CD8-positive, alpha-beta memory T cell (primary cell): ENCODE results near the gene PRKAG3. TPM values are rescaled to one million over a fixed set of nuclear protein-coding genes. Genes with fewer than 3 reads are reported as not detected.

Experiments used
- CTCF ChIA-PET: fragments of 350-600 bp; sonication (Branson Sonifier 250); formaldehyde crosslinking; loops from one replicate; lab custom pipeline; 2021; ENCODE audit warnings: antibody characterized with exemption; lab: Charles Lee
- POLR2A ChIA-PET: fragments of 350-600 bp; sonication (Branson Sonifier 250); formaldehyde crosslinking; loops from one replicate; lab custom pipeline; 2021; ENCODE audit warnings: antibody characterized with exemption; lab: Charles Lee
- DNase-seq, 5 donors: peaks; one replicate each; pipeline versions ENCODE4 v3.0.0 to v3.0.0-alpha.2; 2020 to 2022; ENCODE audit warnings: mixed read lengths in 1 of 5
- H3K27ac ChIP-seq: one replicate; pipeline ENCODE4 v1.7.0; 2013; ENCODE audit warnings: low read depth, mild to moderate bottlenecking, low read length, moderate library complexity
- H3K27me3 ChIP-seq: 2 replicates; pipeline ENCODE4 v1.7.0; 2013; ENCODE audit warnings: low read length, mild to moderate bottlenecking; ENCODE audit not compliant: insufficient read depth, poor library complexity, severe bottlenecking
- H3K36me3 ChIP-seq: 2 replicates; pipeline ENCODE4 v1.7.0; 2013; ENCODE audit warnings: mild to moderate bottlenecking, low read length, moderate library complexity; ENCODE audit not compliant: insufficient read depth
- H3K4me1 ChIP-seq: 2 replicates; pipeline ENCODE4 v1.7.0; 2013; ENCODE audit warnings: mild to moderate bottlenecking, low read length, moderate library complexity; ENCODE audit not compliant: insufficient read depth
- H3K4me3 ChIP-seq: 2 replicates; pipeline ENCODE4 v1.7.0; 2013; ENCODE audit warnings: mild to moderate bottlenecking, low read length
- H3K9me3 ChIP-seq: 2 replicates; pipeline ENCODE4 v1.7.0; 2013; ENCODE audit warnings: mild to moderate bottlenecking, low read length
- H3K27ac Mint-ChIP-seq, 8 donors: one replicate each; pipeline ENCODE4 v1.8.0; 2020 to 2021; ENCODE audit warnings: mixed read lengths in 8 of 8, mild to moderate bottlenecking in 6 of 8, inconsistent platforms in 3 of 8, moderate library complexity in 3 of 8
- H3K27me3 Mint-ChIP-seq, 2 donors: one replicate each; pipeline ENCODE4 v1.8.0; 2020 to 2021; ENCODE audit warnings: mixed read lengths in 2 of 2, mild to moderate bottlenecking in 1 of 2, moderate library complexity in 1 of 2
- H3K36me3 Mint-ChIP-seq, 3 donors: one replicate each; pipeline ENCODE4 v1.8.0; 2020 to 2021; ENCODE audit warnings: mixed read lengths in 3 of 3, inconsistent platforms in 1 of 3, mild to moderate bottlenecking in 1 of 3
- H3K4me1 Mint-ChIP-seq, 3 donors: one replicate each; pipeline ENCODE4 v1.8.0; 2020 to 2021; ENCODE audit warnings: mixed read lengths in 3 of 3, inconsistent platforms in 1 of 3, mild to moderate bottlenecking in 1 of 3
- H3K4me3 Mint-ChIP-seq, 7 donors: one replicate each; pipeline ENCODE4 v1.8.0; 2020 to 2021; ENCODE audit warnings: mixed read lengths in 7 of 7, mild to moderate bottlenecking in 6 of 7, moderate library complexity in 4 of 7, inconsistent platforms in 2 of 7
- H3K9me3 Mint-ChIP-seq, 5 donors: one replicate each; pipeline ENCODE4 v1.8.0; 2020 to 2022; ENCODE audit warnings: mixed read lengths in 5 of 5, mild to moderate bottlenecking in 3 of 5, moderate library complexity in 2 of 5, inconsistent platforms in 1 of 5
- polyA plus RNA-seq: library from polyadenylated mRNA; unstranded; fragments of 300-500 nt; fragmentation: Illumina TruSeq; gene quantifications from one replicate; pipeline ENCODE4 v1.2.3, GENCODE V29; 2021
- total RNA-seq, 2 experiments: library from RNA; stranded (reverse); gene quantifications; one replicate each; pipeline ENCODE4 v1.2.3, GENCODE V29; 2021

The PRKAG3 gene
- total and polyA plus RNA-seq, 3 experiments from 2014 or later = not detected

DNA sequence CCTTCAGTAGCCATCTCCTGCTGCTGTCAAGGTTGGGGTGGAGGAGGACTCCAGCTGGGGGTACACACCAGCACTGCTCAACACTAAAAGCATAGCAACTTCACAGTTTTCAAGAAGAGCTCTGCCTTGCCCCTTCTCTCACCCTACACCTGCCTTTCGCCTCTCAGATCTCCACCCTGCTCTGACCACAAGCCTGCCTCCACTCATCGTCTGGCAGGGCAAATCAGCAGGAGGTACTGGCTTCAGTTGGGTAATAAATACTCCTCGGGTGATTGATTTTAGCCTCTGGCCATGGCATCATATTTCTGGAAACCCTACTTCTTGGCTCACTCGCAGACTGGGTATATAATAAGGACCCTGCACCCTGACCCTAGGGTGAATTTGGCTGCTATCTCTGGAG is 3.1 kb upstream of the PRKAG3 start:
- CTCF ChIA-PET = no interaction called here
- H3K27ac Mint-ChIP-seq = peak overlapping the region in 1 of 8 donors; percentile 66
- H3K27me3 ChIP-seq = peaks cover 4% of the 10 kb centered on the region

GRCh38 chr2:218833023-218833609 is 1.5 kb upstream of the PRKAG3 start:
- DNase-seq = no peak
- Histone ChIP-seq H3K9me3 (no peaks in the 10 kb centered on the region), H3K27ac (no peak overlapping the region), H3K36me3 (no peaks in the 10 kb centered on the region), H3K27me3 (peaks cover 4% of the 10 kb centered on the region), H3K4me3 (no peak overlapping the region), H3K4me1 (no peaks in the 10 kb centered on the region)
- ChIA-PET CTCF (no interaction called here), POLR2A (no interaction called here)
- peak overlapping the region in 1 of 8 donors; percentile 31 for H3K27ac Mint-ChIP-seq
- H3K27me3 Mint-ChIP-seq = peaks cover 37 to 80% of the 10 kb centered on the region in 2 donors
- H3K4me1 Mint-ChIP-seq = no peaks in the 10 kb centered on the region
- peaks cover 4 to 16% (median 8%) of the 10 kb centered on the region in 5 donors for H3K9me3 Mint-ChIP-seq
- no peak overlapping the region for H3K4me3 Mint-ChIP-seq
- peaks cover 0 to 8% (median 3%) of the 10 kb centered on the region in 3 donors for H3K36me3 Mint-ChIP-seq

More for the DNA sequence above, 3.1 kb upstream of the PRKAG3 start:
- POLR2A ChIA-PET = no interaction called here
- Mint-ChIP-seq H3K9me3 (peaks cover 9 to 21% (median 10%) of the 10 kb centered on the region in 5 donors), H3K4me1 (no peaks in the 10 kb centered on the region), H3K4me3 (no peak overlapping the region), H3K27me3 (peaks cover 31 to 79% of the 10 kb centered on the region in 2 donors), H3K36me3 (peaks cover 0 to 9% (median 3%) of the 10 kb centered on the region in 3 donors)
- Histone ChIP-seq H3K4me3 (no peak overlapping the region), H3K9me3 (no peaks in the 10 kb centered on the region), H3K4me1 (no peaks in the 10 kb centered on the region), H3K36me3 (no peaks in the 10 kb centered on the region), H3K27ac (no peak overlapping the region)
- no peak for DNase-seq

DNA sequence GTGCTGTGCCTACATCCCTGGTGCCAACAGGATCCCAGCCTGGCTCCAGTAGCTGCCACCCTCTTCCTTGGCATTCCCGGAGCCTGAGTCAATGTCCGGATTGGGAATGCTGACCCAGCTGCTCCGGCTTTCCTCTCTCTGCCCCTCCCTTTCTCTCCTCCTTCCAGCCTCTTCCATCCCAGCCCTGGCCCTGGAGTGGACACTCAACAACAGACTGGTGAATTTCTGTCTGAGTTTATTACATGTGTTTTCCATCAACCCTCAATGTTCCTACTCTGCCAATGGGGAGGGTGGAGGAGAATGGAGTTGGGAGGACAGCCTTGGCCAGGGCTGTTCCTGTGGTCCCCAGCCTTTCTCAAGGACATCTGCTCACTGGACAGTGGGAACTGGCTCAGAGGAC is 917 bp upstream of the PRKAG3 start:
- peaks cover 34 to 78% of the 10 kb centered on the region in 2 donors for H3K27me3 Mint-ChIP-seq
- no peak overlapping the region for H3K4me3 Mint-ChIP-seq
- CTCF ChIA-PET = no interaction called here
- POLR2A ChIA-PET = no interaction called here
- peaks cover 0 to 2% (median 2%) of the 10 kb centered on the region in 3 donors for H3K36me3 Mint-ChIP-seq
- Histone ChIP-seq H3K36me3 (no peaks in the 10 kb centered on the region), H3K4me3 (no peak overlapping the region), H3K4me1 (no peaks in the 10 kb centered on the region), H3K27me3 (peaks cover 4% of the 10 kb centered on the region), H3K27ac (no peak overlapping the region), H3K9me3 (no peaks in the 10 kb centered on the region)
- DNase-seq = no peak
- no peaks in the 10 kb centered on the region for H3K4me1 Mint-ChIP-seq
- H3K27ac Mint-ChIP-seq = no peak overlapping the region
- H3K9me3 Mint-ChIP-seq = peaks cover 0 to 10% (median 4%) of the 10 kb centered on the region in 5 donors

- peaks cover 35 to 78% of the 10 kb centered on the region in 2 donors for H3K27me3 Mint-ChIP-seq
- H3K4me1 ChIP-seq = no peaks in the 10 kb centered on the region
- H3K27ac ChIP-seq = no peak overlapping the region
- H3K9me3 ChIP-seq = no peaks in the 10 kb centered on the region
- H3K36me3 ChIP-seq = no peaks in the 10 kb centered on the region
- H3K9me3 Mint-ChIP-seq = peaks cover 0 to 5% (median 2%) of the 10 kb centered on the region in 5 donors
- POLR2A ChIA-PET = no interaction called here
- no peak overlapping the region for H3K4me3 Mint-ChIP-seq
- DNase-seq = no peak
- CTCF ChIA-PET = no interaction called here
- H3K27ac Mint-ChIP-seq = no peak overlapping the region
- H3K36me3 Mint-ChIP-seq = no peaks in the 10 kb centered on the region
- no peak overlapping the region for H3K4me3 ChIP-seq
- peaks cover 4% of the 10 kb centered on the region for H3K27me3 ChIP-seq
- H3K4me1 Mint-ChIP-seq = no peaks in the 10 kb centered on the region
Observed at GRCh38 chr2:218832081-218832480, 478 bp upstream of the PRKAG3 start.

DNA sequence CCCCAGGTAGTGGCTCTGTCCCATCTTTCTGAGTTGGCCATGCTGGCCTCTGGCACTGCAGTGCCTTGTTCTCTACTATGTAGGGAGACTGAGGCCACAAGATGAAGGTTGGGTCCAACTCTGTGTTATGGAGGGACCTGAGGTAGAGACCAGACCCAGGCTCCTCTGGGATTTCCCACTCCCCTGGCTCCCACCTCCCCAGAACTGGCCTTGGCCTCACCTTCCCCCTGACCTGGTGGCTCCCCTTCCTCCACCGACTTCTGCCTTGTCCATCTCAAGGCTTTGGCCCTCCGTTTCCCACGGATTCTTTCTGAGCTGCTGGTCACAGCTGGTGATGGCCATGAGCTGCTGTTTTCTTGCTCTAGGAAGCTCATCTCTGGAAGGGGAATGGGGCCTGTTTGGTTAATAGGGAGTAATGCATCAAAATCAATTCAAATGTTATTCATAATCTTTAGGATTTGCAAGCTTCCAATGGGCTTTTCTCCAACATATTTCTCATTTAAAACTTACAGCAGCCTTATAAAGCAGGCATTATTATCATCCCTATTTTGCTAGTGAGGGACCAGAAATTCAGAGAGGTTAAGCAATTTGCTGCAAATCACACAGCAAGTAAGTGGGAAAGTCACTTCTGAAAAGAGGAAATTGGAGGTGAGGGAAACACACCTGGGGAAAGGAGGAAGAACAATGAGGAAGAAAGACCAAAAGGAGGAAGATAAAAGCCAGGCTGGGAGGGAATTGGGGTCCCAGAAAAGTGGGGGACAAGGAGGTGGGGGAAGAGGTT is 887 bp downstream of the PRKAG3 start:
- H3K36me3 ChIP-seq = no peaks in the 10 kb centered on the region
- H3K36me3 Mint-ChIP-seq = no peaks in the 10 kb centered on the region
- peaks cover 0 to 2% (median 0%) of the 10 kb centered on the region in 5 donors for H3K9me3 Mint-ChIP-seq
- no peaks in the 10 kb centered on the region for H3K4me1 ChIP-seq
- no peak overlapping the region for H3K4me3 ChIP-seq
- no peak overlapping the region for H3K27ac Mint-ChIP-seq
- ChIA-PET POLR2A (no interaction called here), CTCF (no interaction called here)
- H3K4me3 Mint-ChIP-seq = no peak overlapping the region
- H3K27me3 Mint-ChIP-seq = peaks cover 33 to 71% of the 10 kb centered on the region in 2 donors
- no peaks in the 10 kb centered on the region for H3K4me1 Mint-ChIP-seq
- DNase-seq = no peak
- no peak overlapping the region for H3K27ac ChIP-seq
- H3K9me3 ChIP-seq = no peaks in the 10 kb centered on the region
- H3K27me3 ChIP-seq = peaks cover 4% of the 10 kb centered on the region

GRCh38 chr2:218829868-218830451 is 1.6 kb downstream of the PRKAG3 start:
- H3K36me3 ChIP-seq = no peaks in the 10 kb centered on the region
- no peak overlapping the region for H3K27ac ChIP-seq
- Mint-ChIP-seq H3K27ac (no peak overlapping the region), H3K9me3 (peaks cover 0 to 2% (median 0%) of the 10 kb centered on the region in 5 donors), H3K36me3 (no peaks in the 10 kb centered on the region), H3K4me3 (no peak overlapping the region), H3K27me3 (peaks cover 36 to 66% of the 10 kb centered on the region in 2 donors), H3K4me1 (no peaks in the 10 kb centered on the region)
- ChIA-PET CTCF (interaction anchor here (0.9 kb wide), 1 partner anchor 13 kb away, joined by 3 read pairs; no protein-coding TSS in a partner anchor), POLR2A (no interaction called here)
- no peak overlapping the region for H3K4me3 ChIP-seq
- H3K4me1 ChIP-seq = no peaks in the 10 kb centered on the region
- DNase-seq = no peak
- peaks cover 4% of the 10 kb centered on the region for H3K27me3 ChIP-seq
- H3K9me3 ChIP-seq = no peaks in the 10 kb centered on the region

DNA sequence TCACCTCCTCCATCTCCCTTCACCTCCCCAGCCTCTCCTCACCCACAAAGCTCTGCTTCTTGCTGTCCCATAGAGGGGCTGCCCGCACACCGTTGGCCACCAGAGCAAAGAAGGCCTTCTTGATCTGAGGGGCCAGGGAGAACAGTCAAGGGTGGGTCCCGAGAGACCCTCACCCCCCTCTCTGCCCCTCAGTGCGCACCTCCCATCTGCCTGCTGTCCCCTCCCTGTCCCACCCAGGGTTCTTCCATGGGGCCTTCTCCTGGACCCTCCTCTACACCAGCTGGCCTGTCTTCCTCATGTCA is 3.2 kb downstream of the PRKAG3 start:
- ChIA-PET POLR2A (no interaction called here), CTCF (no interaction called here)
- H3K27ac ChIP-seq = no peak overlapping the region
- peaks cover 4% of the 10 kb centered on the region for H3K27me3 ChIP-seq
- no peak overlapping the region for H3K4me3 ChIP-seq
- Mint-ChIP-seq H3K4me1 (no peaks in the 10 kb centered on the region), H3K9me3 (peaks cover 0 to 2% (median 0%) of the 10 kb centered on the region in 5 donors), H3K36me3 (no peaks in the 10 kb centered on the region), H3K4me3 (no peak overlapping the region), H3K27ac (no peak overlapping the region), H3K27me3 (peaks cover 32 to 54% of the 10 kb centered on the region in 2 donors)
- no peaks in the 10 kb centered on the region for H3K4me1 ChIP-seq
- DNase-seq = no peak
- H3K9me3 ChIP-seq = no peaks in the 10 kb centered on the region
- H3K36me3 ChIP-seq = no peaks in the 10 kb centered on the region
